Gastrocnemius medialis (tissue), 4 donors: ENCODE results near the gene LDB3. TPM values are rescaled to one million over a fixed set of nuclear protein-coding genes. Genes with fewer than 3 reads are reported as not detected.

Source experiments
- ATAC-seq, 2 donors: fragments of 150-250 bp; one replicate each; pipeline ENCODE4 v1.9.1; 2016
- DNase-seq, 2 donors: peaks; one replicate each; pipeline ENCODE4 v3.0.0-alpha.2; 2019
- H3K27ac ChIP-seq, 4 donors: fragments of 200-600 bp; sonication (generic); 1 replicate in 1 of 4; 2 replicates in 3 of 4; pipeline ENCODE4 v1.5.1; 2016 to 2018; ENCODE audit warnings: mild to moderate bottlenecking in 2 of 4, moderate library complexity in 1 of 4
- H3K27me3 ChIP-seq, 3 donors: fragments of 200-600 bp; sonication (generic) in 2 of 3; 1 replicate in 1 of 3; 2 replicates in 2 of 3; pipeline versions ENCODE4 v1.5.1 to v1.6.0; 2016 to 2019; ENCODE audit warnings: mild to moderate bottlenecking in 1 of 3, moderate library complexity in 1 of 3
- H3K36me3 ChIP-seq, 2 donors: fragments of 200-600 bp; sonication (generic) in 1 of 2; one replicate each; pipeline ENCODE4 v1.5.1; 2017 to 2018
- H3K4me1 ChIP-seq, 2 donors: fragments of 200-600 bp; sonication (generic) in 1 of 2; one replicate each; pipeline ENCODE4 v1.5.1; 2016 to 2017; ENCODE audit warnings: mild to moderate bottlenecking in 2 of 2
- H3K4me3 ChIP-seq, 4 donors: fragments of 200-600 bp; sonication (generic) in 3 of 4; 1 replicate in 1 of 4; 2 replicates in 3 of 4; pipeline ENCODE4 v1.5.1; 2016 to 2019; ENCODE audit warnings: mild to moderate bottlenecking in 2 of 4
- H3K9me3 ChIP-seq, 3 donors: fragments of 200-600 bp; sonication (generic) in 2 of 3; 1 replicate in 1 of 3; 2 replicates in 2 of 3; pipeline ENCODE4 v1.5.1; 2016 to 2019
- CTCF ChIP-seq, 5 experiments: fragments of 450-650 bp in 3 of 5; fragments of 200-600 bp in 2 of 5; sonication (generic) in 2 of 5; IDR thresholded peaks in 4 of 5; conservative IDR thresholded peaks in 1 of 5; 1 replicate in 4 of 5; 2 replicates in 1 of 5; pipeline ENCODE4 v1.5.1; 2016 to 2019; ENCODE audit warnings: antibody characterized with exemption in 5 of 5, mild to moderate bottlenecking in 3 of 5, moderate library complexity in 3 of 5
- POLR2A ChIP-seq, 2 donors: fragments of 450-650 bp; IDR thresholded peaks; one replicate each; pipeline ENCODE4 v1.6.1; 2017; ENCODE audit warnings: antibody characterized with exemption in 2 of 2, mild to moderate bottlenecking in 2 of 2, moderate library complexity in 2 of 2
- in situ Hi-C, 4 donors: fragments of 200-750 bp; cut with MboI; loops; one replicate each; pipeline versions ENCODE4 v1.15.0 to v1.8.0; 2017; ENCODE audit warnings: low sequenced_read_pairs in 4 of 4
- intact Hi-C: fragments of 100-400 bp; cut with DNase I; formaldehyde crosslinking; loops from one replicate; pipeline ENCODE4 v1.15.1; 2023; ENCODE audit warnings: low total_unique reads
- total RNA-seq, 4 donors: library from RNA; depleted of rRNA; stranded (reverse); fragments of >200 nt; gene quantifications; one replicate each; pipeline versions ENCODE4 v1.1.0 to v1.2.3, GENCODE V29; 2016

LDB3 gene
- total RNA-seq, 4 donors from 2014 or later: 164 to 305 (median 227) TPM

GRCh38 chr10:86632951-86633350, 35.4 kb upstream of the LDB3 start:
- Histone ChIP-seq H3K27me3 (no peaks in the 10 kb centered on the region), H3K9me3 (no peaks in the 10 kb centered on the region), H3K36me3 (no peaks in the 10 kb centered on the region), H3K4me1 (peaks cover 14 to 16% of the 10 kb centered on the region in 2 donors), H3K27ac (no peak overlapping the region), H3K4me3 (no peak overlapping the region)
- no peak for TF ChIP-seq CTCF (IDR thresholded peaks at IDR 0.05 in 4 of 5, conservative IDR thresholded peaks at IDR 0.05 in 1 of 5)
- no peak for TF ChIP-seq POLR2A (IDR thresholded peaks at IDR 0.05)
- no peak for DNase-seq
- ATAC-seq: no peak
- in situ Hi-C loops: no loop called here
- intact Hi-C loops: no loop called here

- ATAC-seq: no peak
- in situ Hi-C loops (no loop called here), intact Hi-C loops (no loop called here)
- H3K36me3 ChIP-seq: no peaks in the 10 kb centered on the region
- no peaks in the 10 kb centered on the region for H3K27me3 ChIP-seq
- H3K4me1 ChIP-seq: peaks cover 4 to 6% of the 10 kb centered on the region in 2 donors
- H3K9me3 ChIP-seq: no peaks in the 10 kb centered on the region
- DNase-seq: no peak
- TF ChIP-seq CTCF (IDR thresholded peaks at IDR 0.05 in 4 of 5, conservative IDR thresholded peaks at IDR 0.05 in 1 of 5) (no peak), POLR2A (IDR thresholded peaks at IDR 0.05) (no peak)
- H3K4me3 ChIP-seq: no peak overlapping the region
- H3K27ac ChIP-seq: no peak overlapping the region
Observed at GRCh38 chr10:86635402-86635801, 32.9 kb upstream of the LDB3 start.

- in situ Hi-C loops: no loop called here
- no peaks in the 10 kb centered on the region for H3K36me3 ChIP-seq
- peaks cover 4 to 6% of the 10 kb centered on the region in 2 donors for H3K4me1 ChIP-seq
- DNase-seq (no peak), ATAC-seq (no peak)
- H3K4me3 ChIP-seq: no peak overlapping the region
- no peak overlapping the region for H3K27ac ChIP-seq
- intact Hi-C loops: no loop called here
- no peaks in the 10 kb centered on the region for H3K27me3 ChIP-seq
- H3K9me3 ChIP-seq: no peaks in the 10 kb centered on the region
- TF ChIP-seq CTCF (IDR thresholded peaks at IDR 0.05 in 4 of 5, conservative IDR thresholded peaks at IDR 0.05 in 1 of 5): no peak
- TF ChIP-seq POLR2A (IDR thresholded peaks at IDR 0.05): no peak
Observed at GRCh38 chr10:86636311-86636710, 32.0 kb upstream of the LDB3 start.

GRCh38 chr10:86642021-86642420, 26.3 kb upstream of the LDB3 start:
- intact Hi-C loops: loop anchor here (5.0 kb wide), 1 partner anchor 260 kb away; no protein-coding TSS in a partner anchor

More at GRCh38 chr10:86642021-86642420, 26.3 kb upstream of the LDB3 start:
- Histone ChIP-seq H3K27ac (no peak overlapping the region), H3K4me1 (peaks cover 17% of the 10 kb centered on the region in 2 donors), H3K36me3 (no peaks in the 10 kb centered on the region), H3K4me3 (no peak overlapping the region), H3K27me3 (no peaks in the 10 kb centered on the region), H3K9me3 (no peaks in the 10 kb centered on the region)
- in situ Hi-C loops: no loop called here
- no peak for ATAC-seq
- DNase-seq: no peak
- no peak for TF ChIP-seq POLR2A (IDR thresholded peaks at IDR 0.05)
- TF ChIP-seq CTCF (IDR thresholded peaks at IDR 0.05 in 4 of 5, conservative IDR thresholded peaks at IDR 0.05 in 1 of 5): no peak
